Body of pancreas (tissue), 4 donors: ENCODE data around the gene LIF. TPM values are rescaled to one million over a fixed set of nuclear protein-coding genes. Genes with fewer than 3 reads are reported as not detected.

Experiments
- ATAC-seq: fragments of 150-250 bp; one replicate; pipeline ENCODE4 v1.9.1; 2016
- DNase-seq, 4 donors: peaks; one replicate each; pipeline ENCODE4 v3.0.0-alpha.2; 2019
- H3K27ac ChIP-seq, 4 donors: fragments of 200-600 bp; sonication (generic); 1 replicate in 3 of 4; 2 replicates in 1 of 4; pipeline versions ENCODE4 v1.5.1 to v1.6.1; 2016 to 2019; ENCODE audit warnings: mild to moderate bottlenecking in 1 of 4, mixed read lengths in 1 of 4, moderate library complexity in 1 of 4
- H3K27me3 ChIP-seq, 2 donors: fragments of 200-600 bp; sonication (generic); one replicate each; pipeline ENCODE4 v1.6.0; 2016; ENCODE audit warnings: mild to moderate bottlenecking in 1 of 2
- H3K36me3 ChIP-seq, 2 donors: fragments of 200-600 bp; sonication (generic); replicated peaks in 1 of 2; 2 replicates each; pipeline ENCODE4 v1.5.1; 2016; ENCODE audit warnings: low read depth in 2 of 2; ENCODE audit not compliant: insufficient read depth in 1 of 2
- H3K4me1 ChIP-seq: fragments of 200-600 bp; sonication (generic); one replicate; pipeline ENCODE4 v1.6.0; 2016
- H3K4me3 ChIP-seq, 2 donors: fragments of 200-600 bp; sonication (generic); 1 replicate in 1 of 2; 2 replicates in 1 of 2; pipeline ENCODE4 v1.5.1; 2016 to 2019
- H3K9me3 ChIP-seq, 3 donors: fragments of 200-600 bp; sonication (generic); 1 replicate in 2 of 3; 2 replicates in 1 of 3; pipeline ENCODE4 v1.5.1; 2016
- CTCF ChIP-seq, 7 experiments: fragments of 450-650 bp in 4 of 7; fragments of 200-600 bp in 3 of 7; sonication (generic) in 3 of 7; IDR thresholded peaks; one replicate each; pipeline ENCODE4 v1.5.1; 2016 to 2019; ENCODE audit warnings: antibody characterized with exemption in 7 of 7
- POLR2A ChIP-seq, 3 donors: fragments of 450-650 bp; IDR thresholded peaks; one replicate each; pipeline ENCODE4 v1.6.1; 2016; ENCODE audit warnings: antibody characterized with exemption in 3 of 3, mild to moderate bottlenecking in 2 of 3
- WGBS, 2 donors: methylation state at CpG; one replicate each; pipeline ENCODE4 v1.1.5; 2017; 5-methylcytosine and 5-hydroxymethylcytosine counted together
- intact Hi-C: fragments of 100-400 bp; cut with DNase I; formaldehyde crosslinking; loops from one replicate; pipeline ENCODE4 v1.15.1; 2023
- total RNA-seq, 2 donors: library from RNA; depleted of rRNA; stranded (reverse); fragments of >200 nt; gene quantifications; one replicate each; pipeline ENCODE4 v1.1.0, GENCODE V29; 2016

Gene LIF
- total RNA-seq, 2 donors from 2014 or later = 0.52 to 1.3 TPM

GRCh38 chr22:30243661-30244060 is 2.9 kb downstream of the LIF start:
- no peak overlapping the region for H3K27ac ChIP-seq
- H3K9me3 ChIP-seq = no peaks in the 10 kb centered on the region
- H3K4me3 ChIP-seq = no peak overlapping the region
- intact Hi-C loops = no loop called here
- ATAC-seq (no peak), DNase-seq (no peak)
- TF ChIP-seq POLR2A (IDR thresholded peaks at IDR 0.05) (no peak), CTCF (IDR thresholded peaks at IDR 0.05) (no peak)
- H3K27me3 ChIP-seq = peaks cover 0 to 12% of the 10 kb centered on the region in 2 donors
- 89 to 94% methylated on average over 22 of the region's 22 CpGs for WGBS, 2 donors
- peaks cover 22% of the 10 kb centered on the region for H3K4me1 ChIP-seq
- H3K36me3 ChIP-seq = no peaks in the 10 kb centered on the region

GRCh38 chr22:30241576-30242371 is 4.8 kb downstream of the LIF start:
- intact Hi-C loops = no loop called here
- 75 to 83% methylated on average over 10 to 14 of the region's 15 CpGs for WGBS, 2 donors
- no peak for ATAC-seq

GRCh38 chr22:30240541-30241417 is 5.8 kb downstream of the LIF start:
- DNase-seq (no peak), ATAC-seq (no peak)
- H3K4me1 ChIP-seq = peaks cover 9% of the 10 kb centered on the region
- intact Hi-C loops = no loop called here
- H3K27me3 ChIP-seq = no peaks in the 10 kb centered on the region
- TF ChIP-seq POLR2A (IDR thresholded peaks at IDR 0.05) = no peak
- no peak for TF ChIP-seq CTCF (IDR thresholded peaks at IDR 0.05)
- no peak overlapping the region for H3K4me3 ChIP-seq
- WGBS, 2 donors = 76 to 81% methylated on average over 24 of the region's 24 CpGs
- no peak overlapping the region for H3K27ac ChIP-seq
- no peaks in the 10 kb centered on the region for H3K9me3 ChIP-seq
- no peaks in the 10 kb centered on the region for H3K36me3 ChIP-seq

More at GRCh38 chr22:30241576-30242371, 4.8 kb downstream of the LIF start:
- H3K36me3 ChIP-seq = no peaks in the 10 kb centered on the region
- H3K27ac ChIP-seq = no peak overlapping the region
- TF ChIP-seq POLR2A (IDR thresholded peaks at IDR 0.05) (no peak), CTCF (IDR thresholded peaks at IDR 0.05) (no peak)
- no peak overlapping the region for H3K4me3 ChIP-seq
- H3K9me3 ChIP-seq = no peaks in the 10 kb centered on the region
- peaks cover 14% of the 10 kb centered on the region for H3K4me1 ChIP-seq
- no peak for DNase-seq
- peaks cover 0 to 6% of the 10 kb centered on the region in 2 donors for H3K27me3 ChIP-seq

GRCh38 chr22:30239488-30240405 is 6.8 kb downstream of the LIF start:
- TF ChIP-seq CTCF (IDR thresholded peaks at IDR 0.05) = no peak
- no peak for TF ChIP-seq POLR2A (IDR thresholded peaks at IDR 0.05)
- WGBS, 2 donors = 81 to 83% methylated on average over 15 to 17 of the region's 17 CpGs
- ATAC-seq (no peak), DNase-seq (no peak)
- Histone ChIP-seq H3K36me3 (no peaks in the 10 kb centered on the region), H3K27me3 (no peaks in the 10 kb centered on the region), H3K27ac (no peak overlapping the region), H3K4me1 (peaks cover 16% of the 10 kb centered on the region), H3K9me3 (no peaks in the 10 kb centered on the region), H3K4me3 (no peak overlapping the region)
- intact Hi-C loops = no loop called here
